NCI-H2227 treated with DMSO at 0.1 percent for 48 hours (cell line): ENCODE results near the gene CD80.

Experiments
- DNase-seq: peaks from one replicate; lab custom pipeline; 2025; lab: John Stamatoyannopoulos, UW

CD80 gene

DNA sequence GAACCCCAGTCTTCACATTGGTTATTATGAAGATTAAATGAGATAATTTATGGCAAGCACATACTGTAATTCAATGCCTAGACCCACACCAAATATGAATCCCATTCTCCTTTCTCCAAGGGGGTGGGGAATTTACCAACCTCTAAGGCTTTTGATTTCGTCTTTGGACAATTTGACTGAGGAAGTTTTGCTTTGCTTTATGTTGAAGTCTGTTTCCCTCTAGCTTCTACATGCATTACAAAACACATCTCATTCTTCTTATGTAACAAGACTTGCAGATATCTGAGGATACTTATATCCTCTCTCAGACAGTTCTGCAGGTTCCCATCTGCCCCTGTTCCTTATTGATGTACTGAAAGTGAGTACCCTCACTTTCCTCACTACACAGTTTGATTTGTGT lies 12.2 kb downstream of the CD80 start:
- DNase-seq = no peak

DNA sequence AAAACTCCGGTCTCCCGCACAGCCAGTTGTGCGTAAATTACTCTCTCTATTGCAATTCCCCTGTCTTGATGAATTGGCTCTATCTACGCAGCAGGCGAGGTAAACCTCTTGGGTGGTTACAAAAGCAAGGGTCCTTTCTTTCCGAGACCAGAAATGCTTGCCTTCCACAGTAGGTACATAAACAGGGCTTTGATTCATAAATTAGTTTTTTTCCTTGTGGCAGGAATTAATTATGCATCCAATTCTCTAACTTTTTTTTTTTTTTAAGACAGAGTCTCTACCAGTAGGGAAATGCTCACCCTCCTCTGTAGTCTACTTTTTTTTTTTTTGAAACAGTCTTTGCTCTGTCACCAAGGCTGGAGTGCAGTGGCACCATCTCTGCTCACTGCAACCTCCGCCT lies 16.3 kb downstream of the CD80 start:
- no peak for DNase-seq

DNA sequence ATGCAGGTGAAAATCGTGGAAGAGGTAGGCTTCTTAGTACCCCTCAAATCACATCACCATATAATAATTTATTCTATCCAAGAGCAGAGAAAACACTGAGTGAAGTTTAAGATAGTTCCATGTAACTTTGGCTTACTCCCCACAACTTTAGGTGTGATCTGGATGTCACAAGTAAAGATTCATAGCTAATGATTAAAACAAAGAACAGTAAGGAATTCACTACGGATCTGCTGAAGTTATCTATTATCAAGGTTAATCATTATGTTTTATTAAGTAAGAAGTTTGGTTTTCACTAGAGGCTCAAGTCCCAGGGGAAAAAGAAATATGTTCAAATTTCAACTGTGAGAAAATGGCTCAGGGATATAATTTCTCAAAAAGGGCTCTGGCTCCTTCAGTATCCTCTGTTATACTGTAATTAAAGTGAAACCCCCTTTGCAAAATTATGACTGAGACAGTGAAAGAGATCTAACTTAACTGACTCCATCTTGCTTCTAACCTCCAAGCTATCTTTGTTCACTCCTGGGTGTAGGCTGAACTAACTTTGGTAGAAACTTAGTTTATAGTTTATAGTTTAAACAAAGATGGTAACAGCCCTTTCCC lies 17.1 kb downstream of the CD80 start:
- DNase-seq = no peak

DNA sequence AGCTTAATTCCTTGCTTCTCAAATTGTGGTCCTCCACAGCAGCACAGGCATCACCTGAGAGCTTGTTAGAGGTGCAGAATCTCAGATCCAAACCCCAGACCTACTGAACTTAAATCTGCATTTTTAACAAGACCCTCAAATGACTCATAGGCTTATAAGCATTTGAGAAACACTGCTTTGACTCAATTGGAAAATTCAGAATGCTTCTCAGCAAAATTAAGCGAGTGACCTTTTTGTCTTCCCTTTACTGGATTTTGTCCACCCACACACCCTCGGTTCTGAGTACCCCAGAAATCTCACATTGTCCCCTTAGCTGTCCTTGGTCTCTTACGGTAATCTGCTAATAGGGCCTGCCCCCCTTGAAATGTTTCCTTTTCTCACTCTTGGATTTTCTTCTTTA lies 17.9 kb downstream of the CD80 start:
- no peak for DNase-seq

DNA sequence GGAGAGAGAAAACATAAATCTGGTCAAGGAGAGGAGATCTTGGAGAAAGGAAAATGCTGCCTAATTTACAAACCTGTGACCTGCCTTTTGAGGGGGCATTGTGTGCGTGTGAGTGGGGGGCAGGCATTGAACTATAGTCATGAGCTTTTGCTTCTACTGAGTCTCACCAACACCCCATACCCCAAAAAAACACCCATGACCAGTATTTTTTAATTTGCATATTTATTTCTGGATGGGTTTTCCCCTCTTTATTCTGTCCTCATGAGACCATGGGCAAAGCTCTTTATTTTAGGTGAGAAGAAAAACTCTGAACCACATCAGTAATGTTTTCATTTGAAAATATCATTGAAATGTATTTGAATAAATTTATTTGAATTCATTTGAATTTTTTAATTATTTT lies 20.6 kb downstream of the CD80 start:
- no peak for DNase-seq

DNA sequence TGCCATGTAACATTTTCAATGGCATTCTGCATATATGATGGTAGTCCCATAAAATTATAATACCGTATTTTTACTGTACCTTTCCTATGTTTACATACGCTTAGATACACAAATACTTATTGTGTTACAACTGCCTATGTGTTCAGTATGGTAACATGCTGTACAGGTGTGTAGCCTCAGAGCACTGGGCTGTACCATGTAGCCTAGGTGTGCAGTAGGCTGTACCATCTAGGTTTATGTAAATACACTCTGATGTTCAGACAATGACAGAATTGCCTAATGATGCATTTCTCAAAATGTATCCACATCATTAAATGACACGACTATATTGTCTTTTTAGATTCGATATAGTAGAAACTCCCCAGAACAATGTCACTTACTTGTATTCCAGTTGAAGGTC lies 22.7 kb downstream of the CD80 start:
- no peak for DNase-seq

DNA sequence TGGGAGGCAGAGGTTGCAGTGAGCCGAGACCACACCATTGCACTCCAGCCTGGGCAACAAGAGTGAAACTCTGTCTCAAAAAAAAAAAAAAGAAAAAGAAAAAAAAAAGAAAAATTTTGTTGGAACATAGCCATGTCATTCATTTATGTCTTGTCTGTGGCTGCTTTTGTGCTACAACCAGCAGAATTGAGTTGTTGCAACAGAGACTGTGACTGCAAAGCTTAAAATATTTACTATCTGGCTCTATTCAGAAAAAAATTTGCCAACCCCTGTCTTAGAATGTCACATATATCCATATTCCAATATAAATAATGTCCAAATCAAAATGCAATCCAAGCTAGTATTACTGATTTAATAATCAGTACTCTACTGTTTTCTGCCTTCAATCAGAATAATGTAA lies 25.1 kb downstream of the CD80 start:
- DNase-seq = no peak

DNA sequence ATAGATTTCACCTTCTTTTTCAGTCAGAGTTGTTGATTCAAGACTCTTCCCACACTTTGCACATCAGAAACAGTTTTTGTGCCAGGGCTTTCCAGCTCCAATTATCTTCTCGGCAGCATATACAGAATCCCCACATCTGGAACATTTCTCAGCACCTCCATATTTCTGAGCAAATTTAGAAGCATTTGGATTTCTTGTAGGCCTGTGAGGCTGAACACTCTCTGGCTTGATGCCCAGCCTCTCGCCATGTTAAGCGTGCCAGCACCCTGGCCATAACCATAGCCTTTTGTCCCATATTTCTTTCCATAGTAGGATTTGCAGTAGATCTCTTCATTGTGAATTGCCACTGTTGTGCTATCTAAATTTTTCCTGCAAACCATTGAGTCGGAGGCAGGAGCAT lies 28.3 kb downstream of the CD80 start:
- no peak for DNase-seq

DNA sequence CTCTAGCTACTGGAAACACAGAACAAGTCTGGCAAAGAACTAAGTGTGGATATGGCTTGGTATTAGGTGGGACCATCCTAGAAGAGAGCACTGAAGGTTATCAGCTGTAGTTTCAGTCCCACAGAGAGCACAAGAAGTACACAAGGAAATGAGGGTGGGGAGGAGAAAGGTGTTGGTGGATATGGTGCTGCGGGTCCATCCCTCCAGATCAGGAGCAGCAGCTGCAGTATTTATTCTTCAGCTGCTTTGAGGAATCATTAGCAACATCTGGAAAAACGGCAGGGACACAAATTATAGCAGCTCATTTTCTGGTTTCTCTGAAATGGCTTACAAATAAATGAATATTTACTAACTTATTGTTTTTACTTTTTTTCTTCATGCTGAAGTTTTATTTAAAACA lies 29.0 kb downstream of the CD80 start:
- DNase-seq = no peak

DNA sequence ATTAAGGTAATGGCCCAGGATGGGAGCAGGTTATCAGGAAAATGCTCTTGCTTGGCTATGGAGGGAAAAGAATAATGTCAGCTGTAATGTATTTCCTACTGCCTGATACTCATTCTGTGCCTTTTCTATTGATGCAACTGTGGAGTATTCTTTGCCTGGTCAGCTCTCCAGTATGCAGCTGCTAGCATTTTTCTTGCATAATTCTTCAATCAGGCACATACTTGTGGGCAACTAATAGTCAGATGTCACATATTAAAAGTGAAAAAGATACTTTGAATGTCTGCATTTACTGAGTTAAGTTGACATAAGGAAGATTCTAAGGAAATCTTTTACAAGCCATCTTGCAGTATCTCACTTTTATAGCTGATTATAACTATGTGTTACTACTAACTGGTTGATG lies 29.5 kb downstream of the CD80 start:
- DNase-seq = no peak

DNA sequence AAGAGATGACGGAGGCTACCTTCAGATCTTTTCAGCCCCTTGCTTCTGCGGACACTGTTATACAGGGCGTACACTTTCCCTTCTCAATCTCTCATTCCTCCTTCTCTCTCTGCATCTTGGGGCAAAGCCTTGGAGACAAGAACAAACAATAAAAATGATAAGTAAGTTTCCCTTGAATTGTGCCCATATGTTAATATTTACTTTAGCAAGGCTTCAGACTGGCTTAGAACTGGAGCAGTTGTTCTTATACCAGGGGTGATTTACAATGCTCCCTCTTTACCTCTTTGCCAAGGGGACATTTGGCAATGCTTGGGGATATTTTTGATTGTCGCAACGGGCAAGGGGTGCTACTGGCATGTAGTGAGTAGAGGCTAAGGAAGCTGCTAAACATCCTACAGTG lies 31.7 kb downstream of the CD80 start:
- no peak for DNase-seq

DNA sequence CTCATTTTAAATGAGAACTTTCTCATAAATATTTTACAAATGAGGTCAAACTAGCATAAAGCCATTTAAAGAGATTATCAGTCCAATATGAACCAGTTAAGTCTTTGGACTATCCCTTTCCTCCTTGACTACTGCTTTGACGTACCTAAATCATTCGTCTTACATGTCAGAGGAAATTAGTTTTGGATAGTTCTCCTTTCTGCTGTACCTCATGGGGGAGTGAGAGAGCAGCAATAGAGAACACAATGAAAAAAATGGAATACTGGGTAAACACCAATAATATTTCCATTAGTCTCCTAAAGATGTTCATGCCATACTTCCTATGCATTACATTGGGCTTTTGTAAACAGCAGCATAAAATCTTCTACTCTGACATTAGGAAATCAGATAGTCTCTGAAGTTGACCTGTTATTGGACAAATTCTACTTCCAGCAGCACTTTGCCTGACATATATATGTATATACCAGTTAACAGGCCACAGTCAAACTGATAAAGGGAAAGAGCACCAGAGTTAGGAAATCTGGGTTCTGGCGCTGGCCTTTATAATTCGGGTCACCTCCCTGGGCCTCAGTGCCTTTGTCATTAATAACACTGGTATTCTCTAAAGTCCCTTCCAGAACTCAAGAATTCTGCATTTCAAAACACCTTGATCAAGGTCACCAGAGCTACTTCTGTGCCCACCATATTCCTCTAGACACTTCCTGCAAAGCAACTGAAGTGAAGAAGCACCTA lies 34.3 kb downstream of the CD80 start:
- no peak for DNase-seq

DNA sequence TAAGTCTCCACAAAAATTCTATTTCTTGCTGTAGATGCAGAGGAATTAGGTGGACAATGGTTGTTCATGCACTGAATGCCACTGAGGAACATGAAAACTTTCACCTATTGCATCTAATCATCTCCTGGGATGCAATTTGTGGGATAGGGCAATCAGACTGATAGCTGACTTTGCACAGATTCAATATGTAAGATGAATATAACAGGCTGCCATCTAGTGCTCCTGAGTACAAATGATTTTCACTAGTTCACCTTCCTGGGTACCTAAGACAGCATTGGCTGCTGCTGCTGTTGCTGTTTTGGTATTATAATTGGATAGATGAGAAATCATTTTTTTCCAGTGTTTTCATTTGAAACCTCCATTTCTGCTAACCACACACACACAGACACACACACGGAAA lies 41.4 kb downstream of the CD80 start:
- DNase-seq = no peak

DNA sequence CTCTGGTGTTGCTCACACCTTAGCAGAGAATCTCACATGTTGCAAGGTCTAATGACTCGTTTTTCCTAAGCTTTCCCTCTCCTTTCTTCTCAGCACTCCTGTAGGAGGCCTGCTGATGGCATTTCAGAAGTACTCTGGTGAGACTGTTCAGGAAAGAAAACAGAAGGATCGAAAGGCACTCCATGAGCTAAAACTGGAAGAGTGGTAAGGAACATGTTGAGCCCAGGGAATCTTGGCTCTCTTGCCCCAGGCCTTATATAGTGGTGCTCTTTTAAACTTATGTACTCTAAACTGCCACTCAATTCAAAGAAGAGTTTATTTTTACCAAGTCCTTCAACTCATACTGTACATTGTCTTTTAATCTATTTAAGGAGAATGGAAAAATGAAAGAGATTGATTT lies 42.3 kb downstream of the CD80 start:
- DNase-seq = no peak

DNA sequence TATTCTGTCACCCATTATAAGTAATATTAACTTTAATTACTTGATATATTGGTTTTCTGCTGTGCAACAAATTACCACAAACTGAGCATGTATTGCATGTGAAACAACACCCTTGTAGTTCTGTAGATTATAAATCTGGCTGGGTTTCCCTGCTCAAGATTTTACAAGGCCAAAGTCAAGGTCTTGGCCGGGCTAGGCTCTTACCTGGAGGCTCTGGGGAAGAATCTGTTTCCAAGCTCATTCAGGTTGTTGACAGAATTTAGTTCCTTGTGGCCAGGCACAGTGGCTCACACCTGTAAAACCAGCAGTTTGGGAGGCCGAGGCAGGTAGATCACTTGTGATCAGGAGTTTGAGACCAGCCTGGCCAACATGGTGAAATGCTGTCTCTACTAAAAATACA lies 44.8 kb downstream of the CD80 start:
- DNase-seq = no peak

DNA sequence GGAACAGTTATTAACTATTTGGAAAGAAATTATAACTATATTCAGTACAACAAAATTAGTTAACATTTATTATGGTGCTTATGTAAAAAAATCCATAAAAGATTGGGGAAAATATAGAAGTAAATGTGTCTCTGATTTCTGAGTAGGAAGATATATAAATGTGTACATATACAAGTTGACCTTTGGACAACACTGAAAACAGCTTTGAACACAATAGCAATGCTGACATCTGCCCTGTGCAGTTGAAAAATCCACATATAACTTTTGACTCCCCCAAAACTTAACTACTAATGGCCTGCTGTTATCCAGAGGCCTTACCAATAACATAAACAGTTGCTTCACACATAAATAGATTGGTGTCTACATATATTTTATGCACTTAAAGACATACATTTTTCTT lies 48.7 kb downstream of the CD80 start:
- no peak for DNase-seq

DNA sequence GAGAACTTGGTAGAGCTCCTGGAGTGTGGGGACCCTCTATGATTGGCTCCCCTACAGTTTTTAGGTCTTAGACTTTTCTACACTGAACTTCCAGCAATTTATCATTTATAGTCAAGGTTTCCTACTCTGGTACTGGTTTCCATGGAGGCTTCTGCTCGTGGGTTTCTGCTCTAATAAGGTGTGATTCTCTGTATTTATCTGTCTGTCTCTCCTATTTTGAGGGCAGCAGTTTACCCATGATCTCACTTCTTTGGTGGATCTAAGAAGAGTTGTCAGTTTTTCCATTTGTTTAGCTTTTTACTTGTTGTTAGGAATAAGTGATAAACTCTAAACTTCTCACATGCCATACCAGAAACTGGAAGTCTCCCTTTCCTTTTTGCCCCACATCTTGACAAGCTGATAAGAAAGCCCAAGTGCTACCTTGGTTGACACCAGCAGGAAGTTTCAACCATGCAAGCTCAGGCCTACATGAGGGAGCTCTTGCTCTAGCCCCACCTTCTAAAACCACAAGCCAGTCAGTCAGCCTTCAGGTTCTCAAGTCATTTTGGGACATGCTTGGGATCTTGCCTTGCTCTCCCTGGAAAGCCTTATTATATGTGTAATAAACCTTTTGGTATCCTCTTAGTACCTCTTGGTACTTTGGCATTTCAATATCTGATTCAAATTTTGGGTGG lies 51.1 kb downstream of the CD80 start:
- no peak for DNase-seq

DNA sequence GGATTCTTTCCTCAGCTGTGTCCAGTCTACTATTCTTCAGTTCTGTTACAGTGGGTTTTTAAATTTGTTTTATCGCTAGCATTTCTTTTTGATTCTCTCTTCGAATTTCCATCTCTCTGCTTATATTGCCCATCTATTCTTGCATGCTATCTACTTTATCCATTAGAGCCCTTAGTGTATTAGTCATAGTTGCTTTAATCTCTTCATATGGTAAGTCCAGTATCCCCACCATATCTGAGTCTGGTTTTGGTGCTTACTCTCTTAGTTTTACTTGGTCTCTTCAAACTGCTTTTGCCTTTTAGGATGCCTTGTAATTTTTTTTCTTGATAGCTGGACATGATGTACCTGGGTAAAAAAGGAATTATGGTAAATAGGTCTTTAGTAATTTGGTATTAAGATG lies 52.0 kb downstream of the CD80 start:
- no peak for DNase-seq

DNA sequence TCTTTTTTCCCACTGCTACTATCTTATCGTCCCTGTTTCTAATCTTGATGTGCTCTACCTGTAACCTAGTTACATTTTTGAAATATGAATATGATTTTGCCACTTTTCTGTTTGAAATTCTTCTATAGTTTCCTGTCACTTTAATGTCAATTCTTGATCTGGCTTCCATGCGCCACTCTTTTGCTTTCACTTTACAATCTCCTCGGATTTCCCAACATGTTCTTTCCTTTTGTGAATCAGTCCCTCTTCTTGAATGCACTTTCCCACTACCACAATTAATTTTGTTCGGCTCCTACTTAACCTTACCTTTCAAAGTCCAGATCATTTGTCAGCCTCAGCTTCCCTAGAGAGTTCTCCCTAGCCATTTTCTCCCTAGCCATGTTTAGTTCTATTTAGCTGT lies 52.8 kb downstream of the CD80 start:
- no peak for DNase-seq

DNA sequence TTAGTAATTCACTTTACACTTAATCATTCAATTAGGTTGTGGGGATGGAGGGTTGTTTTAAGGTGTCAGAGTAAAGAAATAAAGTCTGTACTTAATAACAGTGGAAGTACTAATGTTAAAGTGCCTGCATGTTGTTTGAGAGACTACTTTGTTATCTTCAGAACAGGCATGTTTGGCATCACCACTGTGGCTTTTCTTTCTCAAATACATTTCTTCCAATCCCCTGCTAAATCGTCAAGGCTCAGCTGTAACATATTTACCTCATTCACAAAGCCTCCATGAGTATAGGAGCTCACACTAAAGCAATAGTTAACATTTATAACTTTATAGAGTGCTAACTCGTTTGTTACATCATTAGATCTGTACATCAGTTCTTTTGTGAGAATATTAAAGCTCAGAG lies 58.5 kb downstream of the CD80 start:
- no peak for DNase-seq

DNA sequence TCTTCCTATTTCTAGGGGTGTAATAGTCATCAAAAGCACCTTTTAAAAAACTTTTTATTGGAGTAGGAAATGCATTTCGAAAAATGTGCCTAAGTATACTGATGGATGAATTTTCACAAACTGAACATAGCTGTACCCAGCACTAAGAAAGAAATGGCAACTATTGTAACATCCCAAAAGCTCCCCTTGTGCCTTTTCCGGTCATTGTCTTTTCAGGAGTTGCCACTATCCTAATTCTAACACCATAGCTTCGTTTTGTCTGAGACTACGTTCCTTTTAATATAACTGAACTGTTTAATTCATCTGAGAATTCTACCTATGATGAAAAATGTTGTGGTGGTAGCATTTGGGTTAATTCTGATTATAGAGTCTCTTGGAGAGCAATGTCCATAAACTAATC lies 59.1 kb downstream of the CD80 start:
- DNase-seq = no peak

DNA sequence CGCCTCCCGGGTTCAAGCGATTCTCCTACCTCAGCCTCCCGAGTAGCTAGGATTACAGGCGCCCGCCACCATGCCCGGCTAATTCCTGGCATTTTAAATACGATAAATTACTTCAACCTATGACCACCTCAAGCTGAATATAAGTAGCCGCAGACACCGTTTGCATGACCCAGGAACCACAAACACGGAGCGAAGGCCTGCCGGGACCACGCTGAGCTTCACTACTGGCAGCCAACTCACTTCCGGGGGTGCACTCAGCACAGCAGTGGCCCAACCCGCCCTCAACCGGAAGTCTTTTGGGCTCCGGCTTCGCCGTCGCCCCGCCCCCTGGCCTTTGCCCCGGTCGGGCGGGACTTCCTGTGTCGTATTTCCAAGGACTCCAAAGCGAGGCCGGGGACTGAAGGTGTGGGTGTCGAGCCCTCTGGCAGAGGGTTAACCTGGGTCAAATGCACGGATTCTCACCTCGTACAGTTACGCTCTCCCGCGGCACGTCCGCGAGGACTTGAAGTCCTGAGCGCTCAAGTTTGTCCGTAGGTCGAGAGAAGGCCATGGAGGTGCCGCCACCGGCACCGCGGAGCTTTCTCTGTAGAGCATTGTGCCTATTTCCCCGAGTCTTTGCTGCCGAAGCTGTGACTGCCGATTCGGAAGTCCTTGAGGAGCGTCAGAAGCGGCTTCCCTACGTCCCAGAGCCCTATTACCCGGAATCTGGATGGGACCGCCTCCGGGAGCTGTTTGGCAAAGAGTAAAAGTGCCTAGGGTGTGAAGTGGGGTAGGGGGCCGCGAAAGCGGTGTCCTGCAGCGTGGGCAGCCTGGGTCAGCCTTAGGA lies 61.0 kb downstream of the CD80 start, which contains the start of gene TIMMDC1:
TIMMDC1 (plus strand) TSS at position 362 of the 826 bp plus-strand sequence; CDS start at position 549, 187 bp downstream.
- peak; percentile 92 for DNase-seq

DNA sequence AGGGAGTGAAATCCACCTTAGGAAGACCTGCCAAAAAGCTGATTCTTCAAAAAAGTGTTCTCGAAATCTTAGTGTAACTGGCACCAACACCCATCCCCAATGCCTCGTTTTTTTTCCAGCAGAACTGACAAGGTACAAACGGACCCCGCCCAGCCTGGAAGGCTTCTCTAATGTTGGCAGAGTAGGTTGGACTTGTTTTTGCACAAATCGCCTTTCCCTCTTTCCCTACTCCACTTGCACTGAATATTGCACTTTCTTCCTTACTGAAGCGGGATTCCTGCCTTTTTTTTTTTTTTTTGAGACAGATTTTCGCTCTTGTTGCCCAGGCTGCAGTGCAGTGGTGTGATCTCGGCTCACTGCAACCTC lies 61.6 kb downstream of the CD80 start:
- peak; percentile 18 for DNase-seq
